GM12875 (cell line): Measurements from ENCODE around the gene PPP4R1.

ENCODE experiments used
- H3K4me3 ChIP-seq: one replicate; pipeline ENCODE4 v1.5.1; 2011; ENCODE audit warnings: low read depth, low read length, control low read depth
- CTCF ChIP-seq: IDR thresholded peaks from 2 replicates; pipeline ENCODE4 v1.5.1; 2011; ENCODE audit warnings: low read depth, mild to moderate bottlenecking, control low read depth, inconsistent platforms, low read length, moderate library complexity, borderline replicate concordance; ENCODE audit not compliant: insufficient read depth

The PPP4R1 gene

DNA sequence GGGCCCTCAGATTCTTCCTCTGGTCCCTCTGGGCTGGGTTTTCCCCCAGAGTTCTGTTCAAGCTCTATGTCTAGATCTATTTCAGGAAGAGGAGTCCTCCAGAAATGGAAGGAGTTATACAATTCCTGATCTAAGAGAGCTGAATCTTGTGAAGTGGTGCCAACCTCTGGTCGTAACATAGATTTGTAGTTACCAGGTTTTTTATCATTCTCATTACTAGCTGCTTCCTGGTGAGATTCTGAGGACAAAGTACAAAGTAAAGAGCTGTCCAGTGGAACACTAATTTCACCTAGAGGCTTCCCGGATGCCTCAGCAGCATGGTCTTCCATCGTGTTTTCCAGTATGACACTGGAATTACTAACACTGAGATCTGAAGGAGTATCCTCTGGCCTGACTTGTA is 44.1 kb downstream of the PPP4R1 start:
- no peak for TF ChIP-seq CTCF
- no peak overlapping the region for H3K4me3 ChIP-seq

- no peak for TF ChIP-seq CTCF
- no peak overlapping the region for H3K4me3 ChIP-seq
These were observed 45.2 kb downstream of the PPP4R1 start for GRCh38 chr18:9569178-9569577.

- no peak for TF ChIP-seq CTCF
These were observed 46.2 kb downstream of the PPP4R1 start for GRCh38 chr18:9568186-9568585.

DNA sequence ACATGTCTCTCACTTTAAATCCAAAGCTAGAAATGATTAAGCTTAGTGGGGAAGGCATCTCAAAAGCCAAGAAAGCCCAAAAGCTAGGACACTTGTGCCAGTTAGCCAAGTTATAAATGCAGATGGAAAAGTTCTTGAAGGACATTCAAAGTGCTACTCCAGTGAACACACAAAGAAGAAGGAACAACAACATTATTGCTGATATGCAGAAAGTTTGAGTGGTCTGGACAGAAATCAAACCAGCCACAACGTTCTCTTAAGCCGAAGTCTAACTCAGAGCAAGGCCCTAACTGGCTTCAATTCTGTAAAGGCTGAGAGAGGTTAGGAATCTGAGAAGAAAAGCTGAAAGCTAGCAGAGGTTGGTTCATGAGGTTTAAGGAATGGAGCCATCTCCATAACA is 49.0 kb downstream of the PPP4R1 start:
- H3K4me3 ChIP-seq = no peak overlapping the region
- no peak for TF ChIP-seq CTCF

More at GRCh38 chr18:9568186-9568585, 46.2 kb downstream of the PPP4R1 start:
- H3K4me3 ChIP-seq = no peak overlapping the region

- no peak overlapping the region for H3K4me3 ChIP-seq
- no peak for TF ChIP-seq CTCF
These were observed 51.0 kb downstream of the PPP4R1 start for GRCh38 chr18:9563331-9563730.

- no peak for TF ChIP-seq CTCF
- no peak overlapping the region for H3K4me3 ChIP-seq
These were observed 51.8 kb downstream of the PPP4R1 start for GRCh38 chr18:9562584-9562983.

DNA sequence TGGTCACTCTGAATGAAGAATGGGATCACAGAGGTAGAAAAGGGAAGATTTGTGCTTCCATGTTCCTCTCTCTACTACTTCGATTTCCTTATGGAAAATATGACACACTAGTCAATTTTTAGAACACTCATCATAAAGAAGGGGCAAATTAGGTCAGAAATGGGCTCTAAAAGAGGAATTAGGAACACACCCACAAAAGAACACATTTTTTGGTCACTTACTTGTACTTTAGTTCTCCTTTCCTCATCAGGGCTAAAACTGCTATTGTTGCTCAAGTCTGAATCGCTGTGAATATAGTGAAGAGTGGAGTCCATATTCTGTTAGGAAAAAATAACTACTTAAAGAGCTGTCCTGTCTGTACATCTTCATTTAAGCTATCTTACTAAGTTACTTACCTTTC is 52.6 kb downstream of the PPP4R1 start:
- H3K4me3 ChIP-seq = no peak overlapping the region
- no peak for TF ChIP-seq CTCF
